Measurements from ENCODE around the gene GADD45B. TPM values are rescaled to one million over a fixed set of nuclear protein-coding genes. Genes with fewer than 3 reads are reported as not detected.
"Not testable (repeated sequence)": the region's sequence is repeated elsewhere in the genome, so short reads cannot be mapped to it uniquely, and the experiment has no call there.

GADD45B gene
- total RNA-seq, 2 donors from 2014 or later: 430 to 498 TPM

DNA sequence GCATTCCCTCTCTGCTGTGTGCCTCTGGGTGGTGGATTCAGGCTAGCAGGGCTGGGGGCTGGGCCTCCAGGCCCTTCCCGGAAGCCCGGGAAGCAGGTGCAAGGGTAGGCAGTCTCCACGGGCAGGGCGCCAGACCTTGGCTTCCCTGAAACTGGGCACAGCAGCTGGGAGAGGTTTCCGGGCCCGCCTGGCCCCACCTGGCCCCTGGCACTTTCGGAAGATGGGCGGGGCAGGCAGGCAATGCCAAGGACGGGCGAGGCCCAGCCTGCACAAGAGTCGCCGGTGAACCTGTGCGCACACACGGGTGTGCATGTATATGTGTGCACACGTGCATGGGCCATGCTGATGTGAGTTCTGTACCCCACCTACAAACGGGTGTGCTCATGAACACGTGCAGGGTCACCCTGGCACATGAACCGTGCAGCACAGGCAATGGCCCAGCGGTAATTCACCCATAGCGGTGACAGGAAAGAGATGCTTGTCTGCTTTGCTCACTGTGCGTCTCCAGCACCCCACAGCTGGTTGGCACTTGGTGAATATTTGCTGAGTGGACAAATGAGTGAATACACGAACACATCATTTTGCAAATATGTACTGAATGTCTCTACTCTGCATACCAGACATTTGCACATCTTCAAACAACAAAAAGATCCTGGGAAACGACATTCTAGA, 15.3 kb downstream of the GADD45B start:
- TF ChIP-seq, protein P1, sequence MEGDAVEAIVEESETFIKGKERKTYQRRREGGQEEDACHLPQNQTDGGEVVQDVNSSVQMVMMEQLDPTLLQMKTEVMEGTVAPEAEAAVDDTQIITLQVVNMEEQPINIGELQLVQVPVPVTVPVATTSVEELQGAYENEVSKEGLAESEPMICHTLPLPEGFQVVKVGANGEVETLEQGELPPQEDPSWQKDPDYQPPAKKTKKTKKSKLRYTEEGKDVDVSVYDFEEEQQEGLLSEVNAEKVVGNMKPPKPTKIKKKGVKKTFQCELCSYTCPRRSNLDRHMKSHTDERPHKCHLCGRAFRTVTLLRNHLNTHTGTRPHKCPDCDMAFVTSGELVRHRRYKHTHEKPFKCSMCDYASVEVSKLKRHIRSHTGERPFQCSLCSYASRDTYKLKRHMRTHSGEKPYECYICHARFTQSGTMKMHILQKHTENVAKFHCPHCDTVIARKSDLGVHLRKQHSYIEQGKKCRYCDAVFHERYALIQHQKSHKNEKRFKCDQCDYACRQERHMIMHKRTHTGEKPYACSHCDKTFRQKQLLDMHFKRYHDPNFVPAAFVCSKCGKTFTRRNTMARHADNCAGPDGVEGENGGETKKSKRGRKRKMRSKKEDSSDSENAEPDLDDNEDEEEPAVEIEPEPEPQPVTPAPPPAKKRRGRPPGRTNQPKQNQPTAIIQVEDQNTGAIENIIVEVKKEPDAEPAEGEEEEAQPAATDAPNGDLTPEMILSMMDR (IDR thresholded peaks at IDR 0.05): no peak
- H3K4me1 ChIP-seq (ENCODE audit: control insufficient read depth in 1 of 2, low read depth in 2 of 2): peaks cover 12 to 46% of the 10 kb centered on the region in 2 donors
- no peak overlapping the region for H3K27ac ChIP-seq
- H3K4me3 ChIP-seq: no peak overlapping the region
- no peaks in the 10 kb centered on the region for H3K36me3 ChIP-seq
- no peaks in the 10 kb centered on the region for H3K27me3 ChIP-seq (replicated peaks; ENCODE audit: insufficient read depth)
- DNase-seq (ENCODE audit: low spot score): no peak
- ATAC-seq (ENCODE audit: insufficient number of reproducible peaks, low FRiP score, low read depth): no peak
- no peaks in the 10 kb centered on the region for H3K9me3 ChIP-seq

DNA sequence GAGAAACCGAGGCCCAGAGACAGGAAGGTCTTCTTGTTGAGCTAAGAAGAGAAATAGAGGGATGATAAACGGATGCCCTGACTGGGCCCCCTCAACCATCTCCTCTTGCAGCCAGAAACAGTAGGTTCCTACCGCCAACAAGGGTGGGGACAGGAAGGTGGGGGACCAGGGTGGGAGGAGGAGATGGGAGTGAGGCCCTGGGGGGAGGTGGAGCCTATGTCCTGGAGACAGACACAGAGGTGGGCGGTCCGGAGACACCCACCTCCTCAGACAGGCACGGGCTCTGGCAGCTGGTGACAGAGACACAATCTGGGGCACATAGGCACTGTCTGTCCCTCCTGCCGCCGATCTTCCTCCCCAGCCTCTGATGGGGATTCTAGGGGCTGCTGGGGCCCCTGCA, 16.9 kb downstream of the GADD45B start:
- no peak for ATAC-seq (ENCODE audit: insufficient number of reproducible peaks, low FRiP score, low read depth)
- Histone ChIP-seq H3K27ac (no peak overlapping the region), H3K4me1 (ENCODE audit: control insufficient read depth in 1 of 2, low read depth in 2 of 2) (peaks cover 11 to 47% of the 10 kb centered on the region in 2 donors), H3K27me3 (replicated peaks; ENCODE audit: insufficient read depth) (no peaks in the 10 kb centered on the region), H3K9me3 (no peaks in the 10 kb centered on the region), H3K4me3 (no peak overlapping the region), H3K36me3 (no peaks in the 10 kb centered on the region)
- TF ChIP-seq, protein P1 (IDR thresholded peaks at IDR 0.05): no peak
- DNase-seq (ENCODE audit: low spot score): no peak

DNA sequence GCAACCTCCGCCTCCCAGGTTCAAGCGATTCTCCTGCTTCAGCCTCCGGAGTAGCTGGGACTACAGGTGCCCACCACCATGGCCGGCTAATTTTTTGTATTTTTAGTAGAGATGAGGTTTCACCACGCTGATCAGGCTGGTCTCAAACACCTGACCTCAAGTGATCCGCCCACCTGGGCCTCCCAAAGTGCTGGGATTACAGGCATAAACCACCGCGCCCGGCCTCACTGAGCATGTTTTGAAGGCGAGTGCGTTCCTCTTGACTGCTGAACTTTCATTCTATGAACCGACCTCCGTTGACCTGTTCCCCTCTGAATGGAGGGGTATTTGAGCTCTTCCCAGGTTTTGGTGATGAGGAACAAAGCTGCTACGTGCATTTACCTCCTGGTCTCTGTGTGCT, 17.5 kb downstream of the GADD45B start:
- H3K27ac ChIP-seq: not testable (repeated sequence)

DNA sequence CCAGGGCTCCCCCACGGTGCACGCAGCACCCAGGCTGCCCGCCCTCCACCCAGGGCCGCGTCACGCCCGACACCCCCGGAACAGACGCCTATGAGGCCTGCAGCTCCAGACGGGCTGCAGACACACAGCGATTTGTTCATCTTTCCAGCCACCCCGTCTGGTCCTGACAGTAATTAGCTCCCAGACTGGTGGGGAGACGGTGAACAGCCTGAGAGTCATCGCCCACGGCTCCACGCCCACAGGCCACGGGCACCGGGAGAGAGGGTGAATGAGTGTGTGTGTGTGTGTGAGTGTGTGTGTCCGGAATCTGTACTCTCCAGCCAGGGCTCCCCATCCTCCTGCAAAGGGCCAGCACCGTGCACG, 18.1 kb downstream of the GADD45B start:
- DNase-seq (ENCODE audit: low spot score) (no peak), ATAC-seq (ENCODE audit: insufficient number of reproducible peaks, low FRiP score, low read depth) (no peak)
- no peaks in the 10 kb centered on the region for H3K27me3 ChIP-seq (replicated peaks; ENCODE audit: insufficient read depth)
- TF ChIP-seq, protein P1 (IDR thresholded peaks at IDR 0.05): no peak
- no peaks in the 10 kb centered on the region for H3K36me3 ChIP-seq
- H3K9me3 ChIP-seq: no peaks in the 10 kb centered on the region
- peaks cover 5 to 35% of the 10 kb centered on the region in 2 donors for H3K4me1 ChIP-seq (ENCODE audit: control insufficient read depth in 1 of 2, low read depth in 2 of 2)
- H3K27ac ChIP-seq: no peak overlapping the region
- H3K4me3 ChIP-seq: peak overlapping the region; percentile 73

More for the DNA sequence above, 17.5 kb downstream of the GADD45B start:
- not testable (repeated sequence) for H3K36me3 ChIP-seq; H3K4me3 ChIP-seq; ATAC-seq (ENCODE audit: insufficient number of reproducible peaks, low FRiP score, low read depth); H3K9me3 ChIP-seq; DNase-seq (ENCODE audit: low spot score); H3K27me3 ChIP-seq (replicated peaks; ENCODE audit: insufficient read depth)
- peaks cover 5 to 41% of the 10 kb centered on the region in 2 donors for H3K4me1 ChIP-seq (ENCODE audit: control insufficient read depth in 1 of 2, low read depth in 2 of 2)

DNA sequence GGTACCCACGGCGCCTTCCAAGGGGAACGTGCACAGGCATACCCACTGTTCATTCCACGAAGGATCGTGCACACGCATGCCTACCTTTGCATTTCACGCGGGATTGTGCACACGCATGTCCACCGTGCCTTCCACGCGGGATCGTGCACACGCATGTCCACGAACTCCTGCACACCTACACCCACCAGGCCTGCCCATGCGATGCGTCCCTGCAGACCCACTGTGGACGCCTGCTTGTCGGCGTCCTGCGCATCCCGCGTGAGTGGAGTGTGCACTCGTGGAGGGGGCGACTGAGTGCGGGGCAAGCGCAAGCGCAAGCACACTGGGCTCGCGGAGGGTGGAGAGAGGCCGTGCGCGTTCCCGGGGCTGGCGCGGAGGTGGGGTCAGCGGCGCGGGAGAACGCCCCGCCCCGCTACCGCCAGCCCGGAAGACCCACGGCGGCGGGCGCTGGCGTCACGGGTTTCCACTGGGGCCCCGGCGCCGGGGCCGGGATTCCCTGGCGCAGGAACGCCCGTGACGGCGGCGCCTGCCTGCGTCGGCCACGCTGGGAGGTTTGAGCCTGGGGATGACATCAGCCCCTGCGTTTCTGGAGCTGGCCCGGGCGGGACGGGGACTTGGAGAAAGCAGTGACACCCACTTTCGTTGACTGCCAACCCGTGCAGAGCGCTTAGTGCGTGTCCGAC, 18.7 kb downstream of the GADD45B start:
- DNase-seq (ENCODE audit: low spot score) (peak; percentile 68), ATAC-seq (ENCODE audit: insufficient number of reproducible peaks, low FRiP score, low read depth) (peak; percentile 74)
- H3K36me3 ChIP-seq: no peaks in the 10 kb centered on the region
- peaks cover 5 to 31% of the 10 kb centered on the region in 2 donors for H3K4me1 ChIP-seq (ENCODE audit: control insufficient read depth in 1 of 2, low read depth in 2 of 2)
- H3K9me3 ChIP-seq: no peaks in the 10 kb centered on the region
- TF ChIP-seq, protein P1 (IDR thresholded peaks at IDR 0.05): no peak
- H3K27me3 ChIP-seq (replicated peaks; ENCODE audit: insufficient read depth): no peaks in the 10 kb centered on the region
- peak overlapping the region; percentile 80 to 84 for H3K27ac ChIP-seq
- peak overlapping the region; percentile 73 for H3K4me3 ChIP-seq

Measured in thoracic aorta (tissue), 2 donors.